ENCODE measurements around the gene TBX5. TPM values are rescaled to one million over a fixed set of nuclear protein-coding genes. Genes with fewer than 3 reads are reported as not detected.

The TBX5 gene
- total and polyA plus RNA-seq, 2 of the 4 experiments (the other 2 are of a cell fraction) = 13.3 to 14.7 TPM

DNA sequence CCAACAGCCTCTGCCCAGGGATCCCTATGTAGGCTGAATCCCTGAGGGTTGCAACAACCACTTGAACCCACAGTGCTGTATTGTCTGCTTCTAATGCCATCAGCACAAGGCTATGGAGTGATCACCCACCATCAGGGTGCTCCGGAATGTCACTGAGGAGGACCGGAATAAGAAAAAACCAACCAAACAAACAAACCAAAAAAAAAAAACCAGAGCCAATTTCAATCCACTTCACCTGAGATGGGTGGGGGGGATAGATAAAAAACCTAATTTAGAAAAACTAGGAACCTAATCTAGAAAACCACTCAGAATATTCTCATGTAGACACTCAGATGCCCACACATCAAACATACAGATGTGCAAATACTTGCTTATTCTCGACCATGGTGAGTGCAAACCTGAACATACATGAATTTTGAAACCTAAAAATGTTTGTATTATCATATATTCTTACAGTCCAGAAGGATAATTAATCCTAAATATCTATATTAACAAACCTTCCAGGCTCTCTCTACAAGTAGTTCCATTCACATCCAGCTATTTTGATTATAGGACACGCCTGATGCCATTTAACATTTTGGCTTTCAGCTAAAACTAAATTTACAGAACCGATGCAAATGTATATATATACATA is 3.7 kb downstream of the TBX5 start:
- Histone ChIP-seq H3K56ac (ENCODE audit: extremely low read depth, insufficient read depth, low read length) (peak overlapping the region; percentile 97), H4K20me1 (ENCODE audit: insufficient read depth, low read length) (peaks cover 3% of the 10 kb centered on the region; the same call in 1 of the 2 replicates), H3K4me2 (ENCODE audit: low read depth, low read length) (peak overlapping the region; percentile 70), H2AFZ (replicated peaks; ENCODE audit: low read length, poor library complexity) (peak overlapping the region; percentile 64), H3K27ac (ENCODE audit: insufficient read depth, low read length) (peak overlapping the region; percentile 99), H2BK15ac (ENCODE audit: low read depth, low read length) (peak overlapping the region; percentile 69; the same call in 1 of the 3 replicates), H3K4ac (ENCODE audit: low read depth, low read length) (peak overlapping the region; percentile 95), H3K14ac (replicated peaks; ENCODE audit: low read depth, low read length) (peak overlapping the region; percentile 97), H4K91ac (ENCODE audit: insufficient read depth, low read depth, low read length) (peak overlapping the region; percentile 89), H3K23ac (ENCODE audit: low read depth, low read length) (peak overlapping the region; percentile 100), H2BK120ac (ENCODE audit: low read depth, low read length) (peak overlapping the region; percentile 94), H2BK5ac (ENCODE audit: low read depth, low read length, poor library complexity, severe bottlenecking) (peak overlapping the region; percentile 95), H3K9me3 (ENCODE audit: control insufficient read depth, insufficient read depth, low read length) (no peaks in the 10 kb centered on the region), H3K4me3 (ENCODE audit: insufficient read depth, low read depth, low read length) (peak overlapping the region; percentile 41), H3K9ac (ENCODE audit: low read depth, low read length) (peak overlapping the region; percentile 99), H4K5ac (ENCODE audit: low read depth, low read length) (peak overlapping the region; percentile 87), H3K27me3 (ENCODE audit: control insufficient read depth, insufficient read depth, low read length) (no peaks in the 10 kb centered on the region), H2BK20ac (ENCODE audit: low read depth, low read length) (peak overlapping the region; percentile 88), H3K9me1 (ENCODE audit: insufficient read depth, low read length) (peaks cover 5% of the 10 kb centered on the region), H2AK9ac (replicated peaks; ENCODE audit: low read depth, low read length, poor library complexity) (peak overlapping the region; percentile 56), H3K36me3 (ENCODE audit: control insufficient read depth, insufficient read depth, low read length) (peaks cover 38% of the 10 kb centered on the region; the same call in 1 of the 2 replicates), H3K18ac (ENCODE audit: low read depth, low read length) (peak overlapping the region; percentile 66), H4K8ac (ENCODE audit: low read depth in 2 of 2, low read length in 2 of 2) (peak overlapping the region; percentile 88 to 91; a peak in 3 of 4 replicates), H2AK5ac (ENCODE audit: low read depth, low read length) (peak overlapping the region; percentile 86), H3K79me1 (ENCODE audit: low read depth in 1 of 2, low read length in 2 of 2) (peaks cover 0 to 25% of the 10 kb centered on the region in 2 experiments; a peak in 2 of 4 replicates), H3K4me1 (ENCODE audit: control insufficient read depth, insufficient read depth, low read length) (peaks cover 29% of the 10 kb centered on the region)
- TF ChIP-seq SMC3 (IDR thresholded peaks at IDR 0.05; ENCODE audit: low read depth, low read length) (no peak), FOS (IDR thresholded peaks at IDR 0.05; ENCODE audit: low read depth, low read length) (no peak), MAZ (IDR thresholded peaks at IDR 0.05; ENCODE audit: borderline replicate concordance, low read depth, low read length) (no peak), ELK1 (IDR thresholded peaks at IDR 0.05; ENCODE audit: borderline replicate concordance, low read depth, low read length) (no peak), CHD1 (IDR thresholded peaks at IDR 0.05; ENCODE audit: low read depth, low read length) (no peak), BHLHE40 (IDR thresholded peaks at IDR 0.05; ENCODE audit: low read depth, low read length) (no peak), MXI1 (IDR thresholded peaks at IDR 0.05; ENCODE audit: borderline replicate concordance, low read depth, low read length) (no peak), RCOR1 (IDR thresholded peaks at IDR 0.05; ENCODE audit: insufficient replicate concordance, low read length) (no peak), NFE2L2 (IDR thresholded peaks at IDR 0.05; ENCODE audit: low read depth, low read length) (no peak), POLR2A (IDR thresholded peaks at IDR 0.05; ENCODE audit: low read depth, low read length) (no peak; the same call in 1 of the 2 replicates), RFX5 (IDR thresholded peaks at IDR 0.05; ENCODE audit: low read depth, low read length) (no peak), MAFK (IDR thresholded peaks at IDR 0.05; ENCODE audit: low read depth, low read length) (no peak)
- TF ChIP-seq, protein P1, sequence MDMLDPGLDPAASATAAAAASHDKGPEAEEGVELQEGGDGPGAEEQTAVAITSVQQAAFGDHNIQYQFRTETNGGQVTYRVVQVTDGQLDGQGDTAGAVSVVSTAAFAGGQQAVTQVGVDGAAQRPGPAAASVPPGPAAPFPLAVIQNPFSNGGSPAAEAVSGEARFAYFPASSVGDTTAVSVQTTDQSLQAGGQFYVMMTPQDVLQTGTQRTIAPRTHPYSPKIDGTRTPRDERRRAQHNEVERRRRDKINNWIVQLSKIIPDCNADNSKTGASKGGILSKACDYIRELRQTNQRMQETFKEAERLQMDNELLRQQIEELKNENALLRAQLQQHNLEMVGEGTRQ (IDR thresholded peaks at IDR 0.05; ENCODE audit: low read depth, low read length) = no peak
- TF ChIP-seq, protein P2, sequence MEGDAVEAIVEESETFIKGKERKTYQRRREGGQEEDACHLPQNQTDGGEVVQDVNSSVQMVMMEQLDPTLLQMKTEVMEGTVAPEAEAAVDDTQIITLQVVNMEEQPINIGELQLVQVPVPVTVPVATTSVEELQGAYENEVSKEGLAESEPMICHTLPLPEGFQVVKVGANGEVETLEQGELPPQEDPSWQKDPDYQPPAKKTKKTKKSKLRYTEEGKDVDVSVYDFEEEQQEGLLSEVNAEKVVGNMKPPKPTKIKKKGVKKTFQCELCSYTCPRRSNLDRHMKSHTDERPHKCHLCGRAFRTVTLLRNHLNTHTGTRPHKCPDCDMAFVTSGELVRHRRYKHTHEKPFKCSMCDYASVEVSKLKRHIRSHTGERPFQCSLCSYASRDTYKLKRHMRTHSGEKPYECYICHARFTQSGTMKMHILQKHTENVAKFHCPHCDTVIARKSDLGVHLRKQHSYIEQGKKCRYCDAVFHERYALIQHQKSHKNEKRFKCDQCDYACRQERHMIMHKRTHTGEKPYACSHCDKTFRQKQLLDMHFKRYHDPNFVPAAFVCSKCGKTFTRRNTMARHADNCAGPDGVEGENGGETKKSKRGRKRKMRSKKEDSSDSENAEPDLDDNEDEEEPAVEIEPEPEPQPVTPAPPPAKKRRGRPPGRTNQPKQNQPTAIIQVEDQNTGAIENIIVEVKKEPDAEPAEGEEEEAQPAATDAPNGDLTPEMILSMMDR (conservative IDR thresholded peaks at IDR 0.05; ENCODE audit: low read depth, low read length) = no peak
- in situ Hi-C loops (cut with MboI; ENCODE audit: low sequenced_read_pairs) = loop anchor here (5.0 to 25.0 kb wide), 4 partner anchors 75 to 1215 kb away; partner anchors contain the start of genes DDX54 and RITA1
- no TSS peak for BruUV-seq (replicated peaks)
- WGBS, 2 experiments (ENCODE audit: extremely low coverage in 2 of 2, insufficient read length in 1 of 2) = no CpG with 5 or more reads among the region's 5 CpGs
- intact Hi-C loops (cut with micrococcal nuclease) = loop anchor here (5.0 kb wide), 3 partner anchors 235 to 420 kb away; no protein-coding TSS in a partner anchor
- DNase-seq (peak; percentile 43), ATAC-seq (ENCODE audit: low read depth) (no peak)
- POLR2A ChIA-PET (ENCODE audit: unreplicated experiment) = no interaction called here
- dilution Hi-C loops (cut with HindIII; ENCODE audit: low sequenced_read_pairs, unreplicated experiment) = no loop called here
- CTCF ChIA-PET = interaction anchor here (1.5 kb wide), 1 partner anchor 75 kb away, joined by 3 read pairs; no protein-coding TSS in a partner anchor
